PFSK-1 (cell line): ENCODE results near the gene TNFRSF19.

Experiments used
- POLR2AphosphoS5 ChIP-seq: IDR thresholded peaks from 2 replicates; pipeline ENCODE4 v1.6.1; 2012; ENCODE audit warnings: low read depth, mild to moderate bottlenecking, control low read depth, low read length, moderate library complexity
- SIN3A ChIP-seq: IDR thresholded peaks from 2 replicates; pipeline ENCODE4 v1.6.1; 2012; ENCODE audit warnings: mild to moderate bottlenecking, low read length, moderate library complexity, borderline replicate concordance; ENCODE audit not compliant: insufficient read depth

DNA sequence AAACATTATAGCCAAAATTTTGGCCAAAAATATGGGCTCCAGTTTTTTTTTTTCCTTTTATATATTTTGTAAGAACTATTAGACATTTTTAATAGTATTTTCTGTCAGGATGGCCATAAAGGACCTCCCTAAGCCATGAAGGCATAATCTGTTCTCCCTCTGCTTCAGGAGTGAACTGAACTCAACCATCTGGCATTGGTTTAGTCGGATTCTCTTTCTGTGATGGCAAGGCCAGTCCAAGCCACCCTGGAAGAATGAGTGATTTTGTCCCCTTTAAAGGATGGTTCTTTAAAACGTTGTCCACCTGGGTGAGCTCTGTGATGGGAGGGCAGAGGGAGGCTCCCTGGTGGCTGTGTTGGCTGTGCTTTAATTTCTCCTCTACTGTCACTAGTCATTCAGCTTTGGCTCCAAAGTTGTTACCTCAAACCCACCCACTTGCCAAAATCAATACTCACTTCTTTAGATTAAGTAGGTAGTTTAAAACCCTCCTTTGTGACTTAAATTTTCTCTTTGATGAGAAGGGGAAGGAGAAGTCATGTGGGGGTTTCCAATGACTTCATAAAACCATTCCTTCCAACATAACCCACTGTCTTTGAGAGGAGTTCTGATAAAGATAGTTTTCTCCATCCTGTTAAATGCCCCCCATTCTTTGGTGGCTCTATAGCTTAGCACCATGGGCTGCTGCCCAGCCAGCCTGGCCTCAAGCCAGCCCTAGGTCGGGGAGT, 4.4 kb downstream of the TNFRSF19 start:
- no peak for TF ChIP-seq POLR2AphosphoS5
- TF ChIP-seq SIN3A: no peak
